Panc1 (cell line): Measurements from ENCODE around the gene ACSS1.

ENCODE experiments used
- POLR2AphosphoS5 ChIP-seq: IDR thresholded peaks from 2 replicates; pipeline ENCODE4 v1.6.1; 2012; ENCODE audit warnings: mild to moderate bottlenecking, low read depth, low read length, moderate library complexity
- TF ChIP-seq, protein P1 (sequence below): fragments of 450-650 bp; IDR thresholded peaks from 2 replicates; pipeline ENCODE4 v1.5.1; 2017; ENCODE audit warnings: mild to moderate bottlenecking
- TF ChIP-seq, protein P2 (sequence below), 2 experiments: IDR thresholded peaks; 2 replicates each; pipeline ENCODE4 v1.6.1; 2011 to 2012; ENCODE audit warnings: low read depth in 2 of 2, control low read depth in 1 of 2, low read length in 1 of 2, mild to moderate bottlenecking in 1 of 2, moderate library complexity in 1 of 2; ENCODE audit not compliant: insufficient read depth in 1 of 2

DNA sequence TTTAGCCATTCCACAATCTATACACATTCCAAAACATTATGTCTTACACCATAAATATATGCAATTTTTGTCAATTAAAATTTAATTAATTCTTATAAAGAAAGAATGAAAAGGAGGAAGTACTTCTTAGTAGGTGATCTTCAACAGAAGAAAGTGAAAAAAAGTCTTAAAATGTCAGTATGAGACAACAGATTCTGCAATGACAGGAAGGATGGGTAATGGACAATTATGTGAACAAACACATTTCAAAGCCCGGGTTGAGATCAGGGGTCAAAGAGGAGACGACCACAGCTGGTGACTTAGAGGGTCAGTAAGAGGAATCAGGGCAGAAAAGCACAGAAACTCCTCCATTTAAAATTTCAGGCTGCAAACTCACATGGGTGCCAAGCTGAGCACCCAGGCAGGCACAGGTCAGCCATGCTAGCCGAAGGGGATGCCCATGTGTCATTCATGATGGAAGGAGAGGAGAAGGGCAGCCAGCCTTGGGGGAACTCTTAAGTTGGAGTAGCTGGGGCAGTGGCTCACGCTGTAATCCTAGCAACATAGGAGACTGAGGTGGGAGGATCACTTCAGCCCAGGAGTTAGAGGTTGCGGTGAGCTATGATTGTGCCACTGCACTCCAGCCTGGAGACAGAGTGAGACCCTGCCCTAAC is 13.0 kb upstream of the ACSS1 start:
- TF ChIP-seq, protein P1, sequence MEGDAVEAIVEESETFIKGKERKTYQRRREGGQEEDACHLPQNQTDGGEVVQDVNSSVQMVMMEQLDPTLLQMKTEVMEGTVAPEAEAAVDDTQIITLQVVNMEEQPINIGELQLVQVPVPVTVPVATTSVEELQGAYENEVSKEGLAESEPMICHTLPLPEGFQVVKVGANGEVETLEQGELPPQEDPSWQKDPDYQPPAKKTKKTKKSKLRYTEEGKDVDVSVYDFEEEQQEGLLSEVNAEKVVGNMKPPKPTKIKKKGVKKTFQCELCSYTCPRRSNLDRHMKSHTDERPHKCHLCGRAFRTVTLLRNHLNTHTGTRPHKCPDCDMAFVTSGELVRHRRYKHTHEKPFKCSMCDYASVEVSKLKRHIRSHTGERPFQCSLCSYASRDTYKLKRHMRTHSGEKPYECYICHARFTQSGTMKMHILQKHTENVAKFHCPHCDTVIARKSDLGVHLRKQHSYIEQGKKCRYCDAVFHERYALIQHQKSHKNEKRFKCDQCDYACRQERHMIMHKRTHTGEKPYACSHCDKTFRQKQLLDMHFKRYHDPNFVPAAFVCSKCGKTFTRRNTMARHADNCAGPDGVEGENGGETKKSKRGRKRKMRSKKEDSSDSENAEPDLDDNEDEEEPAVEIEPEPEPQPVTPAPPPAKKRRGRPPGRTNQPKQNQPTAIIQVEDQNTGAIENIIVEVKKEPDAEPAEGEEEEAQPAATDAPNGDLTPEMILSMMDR, result no peak
- no peak for TF ChIP-seq POLR2AphosphoS5
- TF ChIP-seq, protein P2, sequence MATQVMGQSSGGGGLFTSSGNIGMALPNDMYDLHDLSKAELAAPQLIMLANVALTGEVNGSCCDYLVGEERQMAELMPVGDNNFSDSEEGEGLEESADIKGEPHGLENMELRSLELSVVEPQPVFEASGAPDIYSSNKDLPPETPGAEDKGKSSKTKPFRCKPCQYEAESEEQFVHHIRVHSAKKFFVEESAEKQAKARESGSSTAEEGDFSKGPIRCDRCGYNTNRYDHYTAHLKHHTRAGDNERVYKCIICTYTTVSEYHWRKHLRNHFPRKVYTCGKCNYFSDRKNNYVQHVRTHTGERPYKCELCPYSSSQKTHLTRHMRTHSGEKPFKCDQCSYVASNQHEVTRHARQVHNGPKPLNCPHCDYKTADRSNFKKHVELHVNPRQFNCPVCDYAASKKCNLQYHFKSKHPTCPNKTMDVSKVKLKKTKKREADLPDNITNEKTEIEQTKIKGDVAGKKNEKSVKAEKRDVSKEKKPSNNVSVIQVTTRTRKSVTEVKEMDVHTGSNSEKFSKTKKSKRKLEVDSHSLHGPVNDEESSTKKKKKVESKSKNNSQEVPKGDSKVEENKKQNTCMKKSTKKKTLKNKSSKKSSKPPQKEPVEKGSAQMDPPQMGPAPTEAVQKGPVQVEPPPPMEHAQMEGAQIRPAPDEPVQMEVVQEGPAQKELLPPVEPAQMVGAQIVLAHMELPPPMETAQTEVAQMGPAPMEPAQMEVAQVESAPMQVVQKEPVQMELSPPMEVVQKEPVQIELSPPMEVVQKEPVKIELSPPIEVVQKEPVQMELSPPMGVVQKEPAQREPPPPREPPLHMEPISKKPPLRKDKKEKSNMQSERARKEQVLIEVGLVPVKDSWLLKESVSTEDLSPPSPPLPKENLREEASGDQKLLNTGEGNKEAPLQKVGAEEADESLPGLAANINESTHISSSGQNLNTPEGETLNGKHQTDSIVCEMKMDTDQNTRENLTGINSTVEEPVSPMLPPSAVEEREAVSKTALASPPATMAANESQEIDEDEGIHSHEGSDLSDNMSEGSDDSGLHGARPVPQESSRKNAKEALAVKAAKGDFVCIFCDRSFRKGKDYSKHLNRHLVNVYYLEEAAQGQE (IDR thresholded peaks at IDR 0.05; ENCODE audit: insufficient read depth in 1 of 2, low read depth in 2 of 2, low read length in 1 of 2), result no peak
